ENCODE results near the gene MOB3B. TPM values are rescaled to one million over a fixed set of nuclear protein-coding genes. Genes with fewer than 3 reads are reported as not detected.

Gene MOB3B
- total RNA-seq, 1 donor from 2014 or later, result 11.0 TPM

DNA sequence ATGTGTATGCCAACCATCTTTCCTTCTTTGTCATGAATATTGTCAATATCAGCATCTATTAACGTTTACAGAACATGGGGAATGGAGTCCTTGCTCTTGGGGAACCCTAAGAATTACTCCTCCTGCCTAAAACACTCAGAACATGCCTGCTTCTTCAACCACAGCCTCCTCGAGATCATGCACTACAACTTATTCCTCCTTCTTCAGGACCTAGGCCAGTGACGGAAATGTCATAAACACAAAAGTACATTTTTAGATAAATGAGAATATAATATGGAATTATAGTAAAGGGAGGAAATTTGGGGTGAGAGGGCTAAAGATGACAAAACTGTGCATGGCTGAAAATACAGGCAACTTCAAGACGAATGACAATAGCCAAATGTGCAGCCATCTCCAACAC is 8.6 kb downstream of the MOB3B start:
- intact Hi-C loops (cut with DNase I), result no loop called here

GRCh38 chr9:27519466-27520465 is 9.8 kb downstream of the MOB3B start:
- no peak for TF ChIP-seq POLR2AphosphoS5 (IDR thresholded peaks at IDR 0.05; ENCODE audit: insufficient read depth in 1 of 2, low read depth in 1 of 2)
- no peak for TF ChIP-seq CTCF (IDR thresholded peaks at IDR 0.05)
- no peak for TF ChIP-seq POLR2A (IDR thresholded peaks at IDR 0.05)
- Histone ChIP-seq H3K4me1 (no peaks in the 10 kb centered on the region), H3K27me3 (no peaks in the 10 kb centered on the region), H3K4me3 (no peak overlapping the region), H3K9me3 (no peaks in the 10 kb centered on the region), H3K27ac (no peak overlapping the region), H3K36me3 (no peaks in the 10 kb centered on the region)
- intact Hi-C loops (cut with DNase I), result no loop called here
- DNase-seq (ENCODE audit: extremely low spot score in 2 of 2), result no peak

More for the DNA sequence above, 8.6 kb downstream of the MOB3B start:
- TF ChIP-seq POLR2A (IDR thresholded peaks at IDR 0.05) (no peak), CTCF (IDR thresholded peaks at IDR 0.05) (no peak), POLR2AphosphoS5 (IDR thresholded peaks at IDR 0.05; ENCODE audit: insufficient read depth in 1 of 2, low read depth in 1 of 2) (no peak)
- Histone ChIP-seq H3K4me1 (peaks cover 12% of the 10 kb centered on the region), H3K9me3 (no peaks in the 10 kb centered on the region), H3K4me3 (no peak overlapping the region), H3K27ac (no peak overlapping the region), H3K36me3 (no peaks in the 10 kb centered on the region), H3K27me3 (no peaks in the 10 kb centered on the region)
- DNase-seq (ENCODE audit: extremely low spot score in 2 of 2), result no peak

DNA sequence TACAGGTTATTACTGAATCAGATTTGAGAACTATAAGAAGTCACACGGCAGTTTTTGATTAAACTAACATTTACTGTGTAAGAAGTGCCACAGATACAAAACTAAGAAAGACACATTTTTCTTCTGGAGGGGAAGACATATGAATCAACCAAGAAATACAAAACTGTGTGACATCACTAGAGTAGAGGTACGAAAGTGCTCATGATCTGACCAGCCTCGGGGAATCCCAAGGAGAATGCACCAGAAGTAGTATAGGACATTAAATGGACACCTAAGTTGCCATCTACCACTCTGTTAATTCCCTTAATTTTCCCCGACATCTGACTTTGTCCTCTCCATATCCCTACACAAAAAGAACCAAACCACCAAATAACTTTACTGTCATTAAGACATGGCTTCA is 10.8 kb downstream of the MOB3B start:
- no peak overlapping the region for H3K27ac ChIP-seq
- intact Hi-C loops (cut with DNase I), result no loop called here
- H3K27me3 ChIP-seq, result no peaks in the 10 kb centered on the region
- TF ChIP-seq CTCF (IDR thresholded peaks at IDR 0.05) (no peak), POLR2A (IDR thresholded peaks at IDR 0.05) (no peak), POLR2AphosphoS5 (IDR thresholded peaks at IDR 0.05; ENCODE audit: insufficient read depth in 1 of 2, low read depth in 1 of 2) (no peak)
- no peaks in the 10 kb centered on the region for H3K36me3 ChIP-seq
- H3K9me3 ChIP-seq, result no peaks in the 10 kb centered on the region
- DNase-seq (ENCODE audit: extremely low spot score in 2 of 2), result no peak
- no peak overlapping the region for H3K4me3 ChIP-seq
- H3K4me1 ChIP-seq, result peaks cover under 1% of the 10 kb centered on the region

GRCh38 chr9:27518006-27518405 is 11.6 kb downstream of the MOB3B start:
- no peak overlapping the region for H3K27ac ChIP-seq
- H3K36me3 ChIP-seq, result no peaks in the 10 kb centered on the region
- no peaks in the 10 kb centered on the region for H3K27me3 ChIP-seq
- no peak for DNase-seq (ENCODE audit: extremely low spot score in 2 of 2)
- TF ChIP-seq POLR2A (IDR thresholded peaks at IDR 0.05) (no peak), CTCF (IDR thresholded peaks at IDR 0.05) (no peak), POLR2AphosphoS5 (IDR thresholded peaks at IDR 0.05; ENCODE audit: insufficient read depth in 1 of 2, low read depth in 1 of 2) (no peak)
- no peak overlapping the region for H3K4me3 ChIP-seq
- no peaks in the 10 kb centered on the region for H3K9me3 ChIP-seq
- intact Hi-C loops (cut with DNase I), result no loop called here
- H3K4me1 ChIP-seq, result peaks cover 7% of the 10 kb centered on the region

- intact Hi-C loops (cut with DNase I), result no loop called here
- H3K27me3 ChIP-seq, result no peaks in the 10 kb centered on the region
- peaks cover 7% of the 10 kb centered on the region for H3K4me1 ChIP-seq
- no peak overlapping the region for H3K4me3 ChIP-seq
- H3K36me3 ChIP-seq, result no peaks in the 10 kb centered on the region
- no peak overlapping the region for H3K27ac ChIP-seq
- no peaks in the 10 kb centered on the region for H3K9me3 ChIP-seq
- TF ChIP-seq POLR2A (IDR thresholded peaks at IDR 0.05) (no peak), CTCF (IDR thresholded peaks at IDR 0.05) (no peak), POLR2AphosphoS5 (IDR thresholded peaks at IDR 0.05; ENCODE audit: insufficient read depth in 1 of 2, low read depth in 1 of 2) (no peak)
- DNase-seq (ENCODE audit: extremely low spot score in 2 of 2), result no peak
These were observed 15.1 kb downstream of the MOB3B start for GRCh38 chr9:27514551-27514950.

All from vagina (tissue), 2 donors.